HG03575 (cell line): ENCODE results near the gene LTF.
"Not testable (repeated sequence)": the region's sequence is repeated elsewhere in the genome, so short reads cannot be mapped to it uniquely, and the experiment has no call there.

ENCODE experiments used
- ATAC-seq: cut with Tn5 transposase; IDR thresholded peaks from one replicate; pipeline ENCODE4 v1.9.1; 2021; ENCODE audit not compliant: unreplicated experiment, insufficient number of reproducible peaks, low FRiP score; ENCODE audit errors: extremely low read depth

The LTF gene

DNA sequence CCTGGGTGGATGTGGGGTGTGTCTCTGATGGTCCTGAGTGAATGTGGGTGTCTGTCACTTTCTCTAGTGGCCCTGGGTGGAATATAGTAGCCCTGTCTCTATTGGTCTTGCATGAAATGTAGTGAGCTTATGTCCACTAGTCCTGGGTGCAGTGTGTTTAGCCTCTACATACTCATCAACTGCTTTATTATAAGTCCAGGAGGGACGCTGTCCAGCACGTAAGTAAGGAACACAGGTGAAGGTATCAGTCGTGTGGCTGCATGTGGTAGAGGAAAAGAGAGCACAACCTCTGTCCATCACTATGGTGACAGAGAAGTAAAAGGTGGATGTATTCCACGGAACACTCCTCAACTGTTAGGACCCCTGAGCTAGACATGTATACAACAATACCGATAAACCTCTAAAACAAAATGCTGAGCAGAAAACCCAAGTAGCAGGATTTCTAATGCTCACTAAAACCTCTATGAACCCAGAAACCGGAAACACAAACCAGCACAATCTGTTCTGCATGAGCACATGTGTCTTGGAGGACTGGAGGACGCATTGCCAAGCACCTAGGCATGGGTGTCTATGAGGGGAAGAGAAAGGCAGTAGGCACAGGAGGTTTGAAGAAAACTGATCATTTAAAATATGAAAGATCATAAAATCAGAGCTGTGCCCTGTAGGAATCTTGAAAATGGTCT is 11.0 kb downstream of the LTF start:
- ATAC-seq = no peak

DNA sequence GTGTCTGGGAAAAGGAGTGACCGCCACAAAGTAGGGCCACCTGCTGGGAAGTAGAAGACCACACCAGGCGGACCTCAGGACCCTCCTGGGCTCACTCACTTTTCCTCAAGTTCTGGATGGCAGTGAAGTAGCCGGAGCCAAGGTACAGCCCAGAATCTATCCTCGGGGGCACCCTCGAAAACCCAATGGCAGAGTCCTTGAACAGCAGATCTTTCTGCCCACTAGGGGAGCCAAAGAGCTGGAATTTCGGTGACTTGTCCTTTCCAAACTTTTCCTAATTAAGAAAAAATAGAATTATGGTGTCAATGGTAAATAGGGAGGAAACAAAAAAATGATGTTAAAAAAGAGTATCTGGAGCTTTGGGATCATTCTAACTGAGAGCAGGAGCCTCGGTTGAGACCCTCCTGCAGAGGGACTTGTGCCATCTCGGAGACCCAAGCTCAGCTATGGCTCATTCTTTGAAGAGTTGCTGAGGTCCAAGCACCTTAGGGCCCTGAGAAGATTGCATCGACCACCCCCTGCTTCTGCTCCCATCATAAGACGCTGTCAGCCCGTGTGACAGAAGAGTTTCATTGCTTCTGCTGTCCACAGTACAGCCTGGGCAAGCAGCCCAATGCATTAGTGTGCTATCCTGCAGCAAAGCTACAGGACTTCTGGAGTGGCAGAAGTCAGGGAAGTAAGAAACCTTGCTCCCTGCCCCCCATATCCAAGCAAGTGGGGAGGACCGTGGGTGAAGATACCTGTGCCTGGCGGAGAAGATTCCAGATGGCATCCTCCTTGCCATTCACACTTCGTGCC is 14.8 kb downstream of the LTF start:
- no peak for ATAC-seq

DNA sequence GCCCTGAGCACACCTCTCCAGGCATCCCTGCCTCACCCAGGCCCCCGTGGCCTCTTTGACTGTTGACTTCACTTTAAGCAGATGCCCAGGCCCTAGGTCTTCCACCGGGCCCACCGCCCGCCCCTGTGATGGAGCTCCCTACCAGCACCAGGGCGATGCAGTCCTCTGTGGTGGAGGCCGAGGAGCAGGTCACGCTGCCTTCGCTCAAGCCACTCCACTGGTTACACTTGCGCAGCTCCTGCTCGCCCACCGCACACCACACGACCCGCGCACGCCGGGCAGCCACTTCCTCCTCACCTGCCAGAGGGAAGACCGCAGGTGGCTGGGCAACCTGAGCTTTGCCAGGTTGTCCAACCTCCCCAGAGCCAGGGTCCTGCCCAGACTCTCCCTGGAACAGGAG is 16.0 kb downstream of the LTF start:
- ATAC-seq = no peak

GRCh38 chr3:46447228-46447985 is 17.3 kb downstream of the LTF start:
- ATAC-seq = no peak

- ATAC-seq = no peak
Observed at GRCh38 chr3:46442576-46443530, 21.9 kb downstream of the LTF start.

GRCh38 chr3:46440531-46441294 is 24.0 kb downstream of the LTF start:
- no peak for ATAC-seq

DNA sequence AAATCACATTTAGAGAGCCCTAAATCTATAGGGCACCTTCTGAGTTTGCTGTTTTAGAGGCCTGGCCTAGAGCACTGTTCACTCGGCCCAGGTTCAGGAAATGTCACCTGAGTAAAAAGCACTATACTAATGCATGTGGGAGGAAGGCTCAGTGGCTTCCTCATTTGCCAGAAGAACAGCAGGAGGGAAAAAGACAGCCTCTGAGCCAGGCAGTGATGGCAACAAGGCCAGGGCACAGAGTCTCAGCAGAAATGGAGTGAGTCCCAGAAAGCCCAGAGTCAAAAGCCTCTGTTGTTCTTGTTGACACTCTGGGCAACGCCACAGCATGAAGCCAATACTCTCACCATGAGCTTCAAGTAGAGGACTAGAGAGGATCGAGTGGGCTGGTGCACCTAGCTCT is 25.9 kb downstream of the LTF start:
- ATAC-seq = no peak

DNA sequence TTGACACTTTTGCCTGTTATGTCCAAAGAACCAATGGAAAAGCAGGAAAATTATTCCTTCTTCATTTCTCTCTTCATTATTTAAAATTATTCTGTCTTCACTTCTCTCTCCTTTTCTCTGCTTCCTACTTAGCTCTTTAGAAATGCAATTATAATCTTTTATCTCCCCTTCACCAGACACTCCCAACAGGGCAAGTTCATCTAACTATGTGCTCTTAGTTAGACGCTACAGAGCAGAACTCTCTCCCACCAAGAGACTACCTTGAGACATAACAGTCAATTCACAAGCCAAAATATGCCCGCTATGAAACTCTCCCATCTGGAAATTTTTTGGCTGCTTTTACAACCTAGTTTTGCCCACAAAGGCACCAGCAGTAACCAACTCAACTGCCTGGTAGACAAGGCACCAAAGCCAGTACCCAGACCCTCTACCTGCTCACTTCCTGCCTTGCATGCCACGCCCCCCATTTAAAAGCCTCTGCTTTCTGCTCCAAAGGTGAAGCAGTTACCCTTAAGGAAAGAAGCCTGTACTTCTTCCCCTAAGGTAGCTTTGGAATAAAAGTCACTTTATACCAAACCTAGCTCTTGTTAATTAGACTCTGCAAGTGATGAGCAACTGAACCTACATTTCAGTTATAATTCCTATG is 29.5 kb downstream of the LTF start:
- ATAC-seq = no peak

DNA sequence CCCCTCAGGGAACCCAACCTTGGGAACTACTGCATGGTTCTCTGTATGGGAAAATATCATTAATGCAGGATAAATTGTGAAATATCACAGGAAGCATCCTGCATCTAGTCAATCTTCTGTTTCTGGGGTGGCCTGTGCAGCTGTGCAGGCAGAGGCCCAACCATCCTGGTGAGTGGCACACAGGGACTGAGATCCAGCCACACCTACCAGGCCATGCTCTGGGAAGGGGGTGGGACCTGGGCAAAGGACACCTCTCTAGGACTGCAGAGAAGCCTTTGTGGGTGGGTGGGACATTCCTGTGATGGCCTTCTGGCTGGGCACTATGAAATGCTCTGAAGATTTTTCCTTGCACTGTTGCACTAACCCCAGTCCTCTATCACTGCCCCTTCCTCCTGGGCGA is 30.9 kb downstream of the LTF start:
- no peak for ATAC-seq

- not testable (repeated sequence) for ATAC-seq
Observed at GRCh38 chr3:46433118-46433517, 31.6 kb downstream of the LTF start.

DNA sequence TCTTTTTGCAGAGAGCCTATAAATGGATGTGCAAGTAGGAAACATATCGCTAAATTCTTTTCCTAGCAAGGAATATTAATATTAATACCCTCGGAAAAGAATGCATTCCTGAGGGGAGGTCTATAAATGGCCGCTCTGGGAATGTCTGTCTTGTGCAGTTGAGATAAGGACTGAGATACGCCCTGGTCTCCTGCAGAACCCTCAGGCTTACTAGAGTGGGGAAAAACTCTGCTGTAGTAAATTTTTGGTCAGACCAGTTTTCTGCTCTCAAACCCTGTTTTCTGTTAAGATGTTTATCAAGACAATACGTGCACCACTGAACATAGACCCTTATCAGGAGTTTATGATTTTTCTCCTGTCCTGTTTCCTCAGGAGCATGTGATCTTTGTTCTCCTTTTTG is 32.8 kb downstream of the LTF start:
- not testable (repeated sequence) for ATAC-seq

DNA sequence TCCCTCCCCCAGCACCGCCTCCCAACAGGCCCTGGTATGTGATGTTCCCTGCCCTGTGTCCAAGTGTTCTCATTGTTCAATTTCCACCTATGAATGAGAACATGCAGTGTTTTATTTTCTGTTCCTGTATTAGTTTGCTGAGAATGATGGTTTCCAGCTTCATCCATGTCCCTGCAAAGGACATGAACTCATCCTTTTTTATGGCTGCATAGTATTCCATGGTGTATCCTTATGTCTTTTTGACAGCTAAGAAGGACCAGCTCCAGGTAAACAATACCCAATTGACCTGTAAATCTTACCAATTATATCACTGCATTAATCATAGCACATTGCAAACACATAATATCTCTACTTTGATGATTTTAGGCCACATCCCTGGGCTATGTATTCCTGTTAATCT is 33.8 kb downstream of the LTF start:
- ATAC-seq = not testable (repeated sequence)

- no peak for ATAC-seq
Observed at GRCh38 chr3:46429671-46430070, 35.0 kb downstream of the LTF start.

DNA sequence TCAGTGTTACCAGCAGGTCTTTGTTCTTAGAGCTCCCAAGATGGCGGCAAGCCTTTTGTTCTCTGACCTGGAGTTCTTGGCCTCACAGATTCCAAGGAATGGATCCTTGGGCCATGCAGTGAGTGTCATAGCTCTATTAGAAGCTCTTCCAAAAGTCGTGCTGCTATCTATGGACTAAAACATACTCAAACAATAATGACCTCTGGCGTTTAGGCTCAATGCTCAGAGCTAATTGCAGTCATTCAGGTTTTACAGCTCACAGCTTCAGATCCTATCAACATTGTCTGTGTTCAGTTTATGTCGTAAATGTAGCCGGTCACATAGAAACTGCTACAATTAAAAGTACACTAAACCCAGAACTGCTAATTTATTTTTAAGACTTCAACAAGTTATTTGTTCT is 35.5 kb downstream of the LTF start:
- ATAC-seq = no peak

DNA sequence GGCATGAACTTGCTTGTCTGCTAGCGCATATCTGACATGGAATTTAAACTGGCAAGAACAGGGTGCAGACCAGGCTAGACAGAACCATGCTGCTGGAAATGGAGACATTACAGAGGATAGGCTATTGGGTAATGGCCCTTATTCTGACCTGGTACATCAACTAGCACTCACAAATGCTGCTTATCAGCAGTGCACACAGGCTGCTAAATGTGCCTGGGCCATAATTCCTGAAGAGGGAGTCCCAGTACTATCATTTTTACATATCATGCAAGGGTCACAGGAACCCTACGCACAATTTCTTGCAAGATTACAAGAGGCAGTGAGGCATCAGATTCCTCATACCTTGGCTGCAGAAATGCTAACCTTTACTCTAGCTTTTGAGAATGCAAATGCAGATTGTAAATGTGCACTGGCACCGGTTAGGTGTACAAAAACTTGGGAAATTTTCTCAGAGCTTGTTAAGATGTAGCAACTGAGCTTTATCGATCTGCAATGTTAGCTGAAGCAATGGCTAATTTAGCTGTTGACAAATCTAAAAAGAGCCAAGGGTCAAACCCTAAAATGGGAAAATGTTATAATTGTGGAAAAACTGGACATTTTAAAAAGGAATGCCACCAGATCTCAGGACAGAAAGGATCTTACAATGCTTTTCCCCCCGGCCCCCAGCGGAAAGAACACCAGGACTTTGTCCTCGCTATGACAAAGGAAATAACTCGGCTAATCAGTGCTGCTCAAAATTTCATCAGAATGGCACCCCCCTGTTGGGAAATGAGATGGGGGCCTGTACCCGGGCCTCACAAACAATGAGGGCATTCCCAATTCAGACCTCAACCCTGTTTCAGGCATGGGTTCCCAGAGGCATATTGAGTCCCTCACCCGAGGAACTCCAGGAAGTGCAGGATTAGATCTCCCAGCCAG is 36.5 kb downstream of the LTF start:
- no peak for ATAC-seq

DNA sequence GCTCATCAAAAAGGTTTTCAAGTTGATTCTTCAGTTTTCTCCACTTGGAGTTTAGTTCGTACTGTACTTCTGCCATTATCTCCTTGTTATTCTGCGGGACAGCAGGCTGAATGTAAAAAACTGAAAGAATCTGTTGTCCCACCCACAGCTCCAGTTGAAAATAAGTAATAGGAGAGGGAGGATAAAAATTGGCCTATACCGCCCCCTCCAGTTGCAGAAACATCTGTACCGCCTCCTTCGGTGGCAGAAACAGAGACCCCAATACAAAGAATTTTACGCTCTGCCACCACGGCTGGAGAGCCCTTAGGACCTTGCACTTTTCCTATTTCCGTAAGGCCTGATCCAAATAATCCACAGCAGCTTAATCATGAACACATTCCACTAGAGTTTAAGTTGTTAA is 37.3 kb downstream of the LTF start:
- not testable (repeated sequence) for ATAC-seq

DNA sequence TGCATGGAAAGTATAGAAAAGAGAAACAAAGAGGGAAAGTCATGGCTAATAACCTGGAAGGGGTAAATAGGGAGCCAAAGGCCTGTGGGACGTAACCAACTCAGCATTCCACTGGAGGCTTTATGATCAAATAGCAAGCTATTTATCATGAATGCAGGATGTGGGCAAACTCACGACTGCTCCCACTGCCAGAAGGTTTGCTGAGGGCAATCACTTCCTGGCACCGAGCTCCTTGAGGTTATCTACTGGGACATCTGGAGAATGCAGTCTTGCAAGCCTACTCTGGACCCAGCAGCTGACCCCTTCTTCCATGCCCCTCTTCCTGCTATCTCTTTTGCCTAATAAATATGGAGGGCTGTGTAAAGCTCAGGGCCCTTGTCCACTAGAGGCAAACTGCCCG is 38.2 kb downstream of the LTF start:
- not testable (repeated sequence) for ATAC-seq
